SU-DHL-6 (cell line): ENCODE results near the gene LATS2.

Experiments used
- EZH2phosphoT487 ChIP-seq: fragments of 200-600 bp; sonication (generic), shearing (Covaris generic); conservative IDR thresholded peaks from 2 replicates; pipeline ENCODE4 v1.6.1; 2018; ENCODE audit warnings: mild to moderate bottlenecking, antibody characterized with exemption, low read length, moderate library complexity, mixed read lengths
- TF ChIP-seq, protein P1 (sequence below): fragments of 200-600 bp; sonication (generic); IDR thresholded peaks from one replicate; pipeline ENCODE4 v1.5.1; 2017; ENCODE audit warnings: antibody characterized with exemption, mild to moderate bottlenecking, low read length, moderate library complexity; ENCODE audit not compliant: insufficient read depth, poor library complexity, severe bottlenecking

- TF ChIP-seq, protein P1, sequence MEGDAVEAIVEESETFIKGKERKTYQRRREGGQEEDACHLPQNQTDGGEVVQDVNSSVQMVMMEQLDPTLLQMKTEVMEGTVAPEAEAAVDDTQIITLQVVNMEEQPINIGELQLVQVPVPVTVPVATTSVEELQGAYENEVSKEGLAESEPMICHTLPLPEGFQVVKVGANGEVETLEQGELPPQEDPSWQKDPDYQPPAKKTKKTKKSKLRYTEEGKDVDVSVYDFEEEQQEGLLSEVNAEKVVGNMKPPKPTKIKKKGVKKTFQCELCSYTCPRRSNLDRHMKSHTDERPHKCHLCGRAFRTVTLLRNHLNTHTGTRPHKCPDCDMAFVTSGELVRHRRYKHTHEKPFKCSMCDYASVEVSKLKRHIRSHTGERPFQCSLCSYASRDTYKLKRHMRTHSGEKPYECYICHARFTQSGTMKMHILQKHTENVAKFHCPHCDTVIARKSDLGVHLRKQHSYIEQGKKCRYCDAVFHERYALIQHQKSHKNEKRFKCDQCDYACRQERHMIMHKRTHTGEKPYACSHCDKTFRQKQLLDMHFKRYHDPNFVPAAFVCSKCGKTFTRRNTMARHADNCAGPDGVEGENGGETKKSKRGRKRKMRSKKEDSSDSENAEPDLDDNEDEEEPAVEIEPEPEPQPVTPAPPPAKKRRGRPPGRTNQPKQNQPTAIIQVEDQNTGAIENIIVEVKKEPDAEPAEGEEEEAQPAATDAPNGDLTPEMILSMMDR: no peak
- TF ChIP-seq EZH2phosphoT487: no peak
Measured at GRCh38 chr13:20997301-20998161, 63.9 kb downstream of the LATS2 start.
